ENCODE results near the gene ZNF385B. TPM values are rescaled to one million over a fixed set of nuclear protein-coding genes. Genes with fewer than 3 reads are reported as not detected.

ZNF385B gene
- total and polyA plus RNA-seq, 9 of the 15 experiments (the other 6 are each of a cell fraction or from before 2014, with no cell fraction given): 0.50 TPM; not detected in 8

DNA sequence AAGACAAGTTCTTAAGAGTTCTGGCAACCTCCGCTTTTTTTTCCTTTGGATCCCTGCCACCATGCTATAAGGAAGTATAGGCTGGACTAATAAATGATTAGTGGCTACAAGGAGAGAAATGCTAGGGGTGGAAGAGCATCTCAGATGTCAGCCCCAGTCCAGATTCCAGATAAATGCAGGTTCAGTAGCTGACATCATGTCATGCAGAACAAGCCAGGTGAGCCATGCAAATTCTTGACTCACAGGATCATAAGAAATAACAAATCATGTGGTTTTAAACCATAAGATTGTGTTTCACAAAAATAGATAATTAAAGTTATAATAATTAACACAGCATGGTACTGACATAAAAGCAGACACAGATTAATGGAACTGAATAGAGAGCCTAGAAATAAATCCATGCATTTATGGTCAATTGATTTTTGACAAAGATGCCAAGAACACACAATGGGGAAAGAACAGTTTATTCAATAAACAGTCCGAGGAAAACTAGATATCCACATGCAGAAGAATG is 443.9 kb downstream of the ZNF385B start:
- Histone ChIP-seq H3K79me2 (ENCODE audit: control insufficient read depth, insufficient read depth, low read length) (no peaks in the 10 kb centered on the region), H3K27me3 (ENCODE audit: control insufficient read depth in 2 of 2, insufficient read depth in 2 of 2, low read length in 2 of 2) (no peaks in the 10 kb centered on the region), H3K9ac (ENCODE audit: insufficient read depth in 1 of 2, low read depth in 2 of 2, low read length in 2 of 2) (no peak overlapping the region), H3K36me3 (ENCODE audit: control insufficient read depth, insufficient read depth, low read length) (no peaks in the 10 kb centered on the region), H2AFZ (ENCODE audit: low read depth, low read length) (no peak overlapping the region), H3K9me1 (ENCODE audit: control insufficient read depth, insufficient read depth, low read length) (no peaks in the 10 kb centered on the region), H3K9me3 (replicated peaks; ENCODE audit: control insufficient read depth, insufficient read depth, low read depth, low read length) (no peaks in the 10 kb centered on the region), H3K4me1 (replicated peaks in 1 of 2; ENCODE audit: control insufficient read depth in 2 of 2, insufficient read depth in 2 of 2, low read length in 2 of 2) (no peaks in the 10 kb centered on the region), H3K27ac (ENCODE audit: extremely low read depth, low read depth, low read length) (no peak overlapping the region), H3K4me2 (ENCODE audit: insufficient read depth, low read length) (no peak overlapping the region), H3K4me3 (no peak overlapping the region), H4K20me1 (replicated peaks; ENCODE audit: control insufficient read depth, insufficient read depth, low read length) (no peaks in the 10 kb centered on the region)
- POLR2A ChIA-PET: no interaction called here
- no peak for ATAC-seq
- in situ Hi-C loops (cut with MboI): no loop called here
- FAIRE-seq: no peak
- BruUV-seq (replicated peaks): no TSS peak
- intact Hi-C loops (cut with micrococcal nuclease): no loop called here
- no peak for DNase-seq (ENCODE audit: extremely low read depth in 1 of 4, low spot score in 3 of 4)
- TF ChIP-seq NCOA4 (IDR thresholded peaks at IDR 0.05; ENCODE audit: partially characterized antibody) (no peak), ETS2 (tag; IDR thresholded peaks at IDR 0.05; ENCODE audit: borderline replicate concordance, poor library complexity, severe bottlenecking) (no peak), CAMTA2 (CRISPR knock-in tag; conservative IDR thresholded peaks at IDR 0.05) (no peak), SMAD4 (CRISPR knock-in tag; conservative IDR thresholded peaks at IDR 0.05) (no peak)
- WGBS (ENCODE audit: insufficient coverage, low coverage, missing lambda C conversion rate): 0% methylated on average over 2 of the region's 2 CpGs
- CTCF ChIA-PET (ENCODE audit: low intra/inter-chr PET ratio): no interaction called here

DNA sequence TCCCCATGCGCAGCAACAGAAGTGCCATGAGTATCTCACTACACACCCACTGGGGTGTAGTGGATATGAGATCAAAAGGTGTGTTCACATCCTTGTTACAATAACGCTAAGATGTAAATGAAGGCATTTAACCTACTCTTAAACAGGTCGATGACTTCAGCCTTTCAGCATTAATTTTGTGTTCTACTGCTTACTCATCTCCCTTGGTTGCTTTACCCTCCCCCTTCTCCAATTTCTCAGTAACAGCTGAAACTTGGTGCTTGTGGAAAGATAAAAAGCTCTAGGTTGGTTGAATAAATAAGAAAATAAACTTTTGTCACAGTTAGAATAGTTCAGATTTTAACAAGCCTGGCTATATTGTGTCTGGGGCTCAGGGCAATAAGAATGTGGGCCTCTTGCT is 449.3 kb downstream of the ZNF385B start:
- no peak for DNase-seq (ENCODE audit: extremely low read depth in 1 of 4, low spot score in 3 of 4)
- Histone ChIP-seq H3K4me3 (no peak overlapping the region), H4K20me1 (replicated peaks; ENCODE audit: control insufficient read depth, insufficient read depth, low read length) (no peaks in the 10 kb centered on the region), H3K4me2 (ENCODE audit: insufficient read depth, low read length) (no peak overlapping the region), H3K9ac (ENCODE audit: insufficient read depth in 1 of 2, low read depth in 2 of 2, low read length in 2 of 2) (no peak overlapping the region), H3K36me3 (ENCODE audit: control insufficient read depth, insufficient read depth, low read length) (no peaks in the 10 kb centered on the region), H3K79me2 (ENCODE audit: control insufficient read depth, insufficient read depth, low read length) (no peaks in the 10 kb centered on the region), H3K9me3 (replicated peaks; ENCODE audit: control insufficient read depth, insufficient read depth, low read depth, low read length) (no peaks in the 10 kb centered on the region), H3K27ac (ENCODE audit: extremely low read depth, low read depth, low read length) (no peak overlapping the region), H3K4me1 (replicated peaks in 1 of 2; ENCODE audit: control insufficient read depth in 2 of 2, insufficient read depth in 2 of 2, low read length in 2 of 2) (no peaks in the 10 kb centered on the region), H2AFZ (ENCODE audit: low read depth, low read length) (no peak overlapping the region), H3K27me3 (ENCODE audit: control insufficient read depth in 2 of 2, insufficient read depth in 2 of 2, low read length in 2 of 2) (no peaks in the 10 kb centered on the region), H3K9me1 (ENCODE audit: control insufficient read depth, insufficient read depth, low read length) (no peaks in the 10 kb centered on the region)
- CTCF ChIA-PET (ENCODE audit: low intra/inter-chr PET ratio): no interaction called here
- intact Hi-C loops (cut with micrococcal nuclease) (no loop called here), in situ Hi-C loops (cut with MboI) (no loop called here)
- POLR2A ChIA-PET: no interaction called here
- WGBS (ENCODE audit: insufficient coverage, low coverage, missing lambda C conversion rate): 2% methylated on average over 3 of the region's 3 CpGs
- no TSS peak for BruUV-seq (replicated peaks)
- no peak for ATAC-seq
- FAIRE-seq: no peak
- no peak for TF ChIP-seq E2F3 (CRISPR knock-in tag; IDR thresholded peaks at IDR 0.05)
- TF ChIP-seq, protein P1, sequence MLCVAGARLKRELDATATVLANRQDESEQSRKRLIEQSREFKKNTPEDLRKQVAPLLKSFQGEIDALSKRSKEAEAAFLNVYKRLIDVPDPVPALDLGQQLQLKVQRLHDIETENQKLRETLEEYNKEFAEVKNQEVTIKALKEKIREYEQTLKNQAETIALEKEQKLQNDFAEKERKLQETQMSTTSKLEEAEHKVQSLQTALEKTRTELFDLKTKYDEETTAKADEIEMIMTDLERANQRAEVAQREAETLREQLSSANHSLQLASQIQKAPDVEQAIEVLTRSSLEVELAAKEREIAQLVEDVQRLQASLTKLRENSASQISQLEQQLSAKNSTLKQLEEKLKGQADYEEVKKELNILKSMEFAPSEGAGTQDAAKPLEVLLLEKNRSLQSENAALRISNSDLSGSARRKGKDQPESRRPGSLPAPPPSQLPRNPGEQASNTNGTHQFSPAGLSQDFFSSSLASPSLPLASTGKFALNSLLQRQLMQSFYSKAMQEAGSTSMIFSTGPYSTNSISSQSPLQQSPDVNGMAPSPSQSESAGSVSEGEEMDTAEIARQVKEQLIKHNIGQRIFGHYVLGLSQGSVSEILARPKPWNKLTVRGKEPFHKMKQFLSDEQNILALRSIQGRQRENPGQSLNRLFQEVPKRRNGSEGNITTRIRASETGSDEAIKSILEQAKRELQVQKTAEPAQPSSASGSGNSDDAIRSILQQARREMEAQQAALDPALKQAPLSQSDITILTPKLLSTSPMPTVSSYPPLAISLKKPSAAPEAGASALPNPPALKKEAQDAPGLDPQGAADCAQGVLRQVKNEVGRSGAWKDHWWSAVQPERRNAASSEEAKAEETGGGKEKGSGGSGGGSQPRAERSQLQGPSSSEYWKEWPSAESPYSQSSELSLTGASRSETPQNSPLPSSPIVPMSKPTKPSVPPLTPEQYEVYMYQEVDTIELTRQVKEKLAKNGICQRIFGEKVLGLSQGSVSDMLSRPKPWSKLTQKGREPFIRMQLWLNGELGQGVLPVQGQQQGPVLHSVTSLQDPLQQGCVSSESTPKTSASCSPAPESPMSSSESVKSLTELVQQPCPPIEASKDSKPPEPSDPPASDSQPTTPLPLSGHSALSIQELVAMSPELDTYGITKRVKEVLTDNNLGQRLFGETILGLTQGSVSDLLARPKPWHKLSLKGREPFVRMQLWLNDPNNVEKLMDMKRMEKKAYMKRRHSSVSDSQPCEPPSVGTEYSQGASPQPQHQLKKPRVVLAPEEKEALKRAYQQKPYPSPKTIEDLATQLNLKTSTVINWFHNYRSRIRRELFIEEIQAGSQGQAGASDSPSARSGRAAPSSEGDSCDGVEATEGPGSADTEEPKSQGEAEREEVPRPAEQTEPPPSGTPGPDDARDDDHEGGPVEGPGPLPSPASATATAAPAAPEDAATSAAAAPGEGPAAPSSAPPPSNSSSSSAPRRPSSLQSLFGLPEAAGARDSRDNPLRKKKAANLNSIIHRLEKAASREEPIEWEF (CRISPR knock-in tag; IDR thresholded peaks at IDR 0.05): no peak
